Transverse colon (tissue), 3 donors: ENCODE measurements around the gene RIPOR3.

Source experiments
- CTCF ChIP-seq, 5 experiments: fragments of 200-600 bp in 3 of 5; fragments of 450-650 bp in 2 of 5; sonication (generic) in 3 of 5; IDR thresholded peaks; 1 replicate in 2 of 5; 2 replicates in 3 of 5; pipeline ENCODE4 v1.5.1; 2016 to 2017; ENCODE audit warnings: antibody characterized with exemption in 5 of 5, inconsistent platforms in 3 of 5, mild to moderate bottlenecking in 2 of 5, moderate library complexity in 1 of 5
- POLR2A ChIP-seq: fragments of 450-650 bp; IDR thresholded peaks from one replicate; pipeline ENCODE4 v1.6.1; 2016; ENCODE audit warnings: antibody characterized with exemption, mild to moderate bottlenecking, moderate library complexity

DNA sequence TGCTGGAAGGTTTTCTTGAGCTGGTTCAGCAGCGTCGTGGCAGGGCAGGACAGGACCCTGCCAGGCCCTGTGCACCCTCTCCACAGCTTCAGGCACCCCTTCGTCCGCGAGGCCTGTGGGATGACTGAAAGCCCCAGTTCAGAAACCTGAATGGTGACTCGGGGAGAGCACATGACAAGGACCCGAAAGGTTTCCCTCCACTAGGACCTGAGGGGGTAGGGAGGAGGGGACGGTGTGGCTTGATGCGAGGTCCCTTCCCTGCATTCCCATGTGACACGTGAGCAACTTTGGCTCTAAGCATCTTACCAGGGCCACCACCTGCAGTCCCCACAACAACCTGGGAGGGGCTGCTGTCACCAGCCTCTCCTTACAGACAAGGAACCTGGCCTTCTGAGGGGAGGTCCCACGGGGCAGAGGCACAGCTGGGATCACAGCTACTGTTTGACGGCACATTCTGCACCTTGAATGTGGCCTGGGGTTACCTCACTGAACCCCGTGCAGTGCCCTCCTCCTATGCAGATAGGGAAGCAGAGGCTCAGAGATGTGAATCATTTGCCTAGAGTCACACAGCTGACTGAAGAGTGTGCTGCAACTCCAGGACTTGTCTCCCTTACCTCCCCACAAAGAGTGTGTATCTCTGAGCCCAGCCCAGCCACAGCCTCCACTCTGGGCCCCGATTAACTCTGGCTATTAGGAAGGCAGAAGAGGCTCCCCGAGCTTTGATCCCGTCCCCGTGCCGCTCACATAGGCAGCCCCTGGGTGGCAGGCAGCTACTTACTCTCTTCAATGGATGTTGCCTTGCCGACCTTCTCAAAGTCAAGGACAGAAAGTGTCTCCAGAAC lies 96.5 kb downstream of the RIPOR3 start:
- TF ChIP-seq CTCF (IDR thresholded peaks at IDR 0.05), result no peak
- no peak for TF ChIP-seq POLR2A
